Prostate gland (tissue), 2 donors: Measurements from ENCODE around the gene NPDC1. TPM values are rescaled to one million over a fixed set of nuclear protein-coding genes. Genes with fewer than 3 reads are reported as not detected.
A peak's percentile ranks its signal among the peaks of the same experiment; 100 is the strongest.

Experiments used
- DNase-seq: peaks from one replicate; pipeline ENCODE4 v3.0.0-alpha.2; 2019; ENCODE audit warnings: low spot score
- H3K27ac ChIP-seq, 2 donors: fragments of 200-600 bp; sonication (generic); 2 replicates each; pipeline ENCODE4 v1.5.1; 2017 to 2019
- H3K27me3 ChIP-seq: fragments of 200-600 bp; sonication (generic); replicated peaks from 2 replicates; pipeline ENCODE4 v1.5.1; 2019; ENCODE audit not compliant: insufficient read depth
- H3K36me3 ChIP-seq, 2 donors: fragments of 200-600 bp; sonication (generic); 1 replicate in 1 of 2; 2 replicates in 1 of 2; pipeline versions ENCODE4 v1.5.1 to v1.8.1; 2017 to 2019
- H3K4me1 ChIP-seq: fragments of 200-600 bp; sonication (generic); replicated peaks from 2 replicates; pipeline ENCODE4 v1.5.1; 2019
- H3K4me3 ChIP-seq, 2 donors: fragments of 200-600 bp; sonication (generic); 2 replicates each; pipeline ENCODE4 v1.5.1; 2017 to 2019
- H3K9me3 ChIP-seq: fragments of 200-600 bp; sonication (generic); 2 replicates; pipeline ENCODE4 v1.5.1; 2017
- POLR2A ChIP-seq: fragments of 450-650 bp; IDR thresholded peaks from one replicate; pipeline ENCODE4 v1.6.1; 2016; ENCODE audit warnings: antibody characterized with exemption, mild to moderate bottlenecking
- POLR2AphosphoS5 ChIP-seq: sonication (generic); formaldehyde crosslinking; IDR thresholded peaks from one replicate; pipeline ENCODE4 v1.6.1; 2017; ENCODE audit warnings: antibody characterized with exemption
- WGBS: methylation state at CpG from one replicate; pipeline ENCODE4 v1.1.5; 2018; 5-methylcytosine and 5-hydroxymethylcytosine counted together
- intact Hi-C: fragments of 100-400 bp; cut with DNase I; formaldehyde crosslinking; loops from one replicate; pipeline ENCODE4 v1.14.2; 2022
- total RNA-seq, 2 donors: library from RNA; depleted of rRNA; stranded (reverse); fragments of >200 nt; gene quantifications; one replicate each; pipeline ENCODE4 v1.1.0, GENCODE V29; 2016
- TF ChIP-seq, protein P1 (sequence below), 4 experiments: fragments of 200-600 bp in 2 of 4; fragments of 450-650 bp in 2 of 4; sonication (generic) in 2 of 4; IDR thresholded peaks; 1 replicate in 3 of 4; 2 replicates in 1 of 4; pipeline ENCODE4 v1.5.1; 2016 to 2019; ENCODE audit warnings: antibody characterized with exemption in 4 of 4, mild to moderate bottlenecking in 2 of 4, moderate library complexity in 2 of 4

The NPDC1 gene
- total RNA-seq, 2 donors from 2014 or later: 384 to 427 TPM

DNA sequence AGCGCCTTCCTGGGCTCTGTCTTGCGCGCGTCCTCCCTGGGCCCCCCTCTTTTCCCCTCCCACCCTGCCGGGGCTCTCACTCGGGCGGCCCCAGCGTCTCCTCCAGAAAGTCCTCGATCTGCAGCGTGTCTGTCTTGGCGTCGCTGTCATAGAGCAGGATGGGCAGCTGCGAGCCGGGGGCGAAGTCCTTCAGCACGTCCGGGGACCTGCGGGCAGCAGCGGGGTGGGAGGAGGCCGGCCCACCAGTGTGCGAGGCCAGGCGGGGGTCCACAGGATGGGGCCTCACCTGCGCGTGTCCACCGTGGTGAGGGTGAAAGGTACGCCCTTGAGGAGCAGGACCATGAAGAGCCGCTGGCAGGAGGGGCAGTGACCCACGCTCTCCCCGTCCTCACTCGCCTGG, 50.6 kb downstream of the NPDC1 start:
- H3K27me3 ChIP-seq: no peaks in the 10 kb centered on the region
- TF ChIP-seq, protein P1, sequence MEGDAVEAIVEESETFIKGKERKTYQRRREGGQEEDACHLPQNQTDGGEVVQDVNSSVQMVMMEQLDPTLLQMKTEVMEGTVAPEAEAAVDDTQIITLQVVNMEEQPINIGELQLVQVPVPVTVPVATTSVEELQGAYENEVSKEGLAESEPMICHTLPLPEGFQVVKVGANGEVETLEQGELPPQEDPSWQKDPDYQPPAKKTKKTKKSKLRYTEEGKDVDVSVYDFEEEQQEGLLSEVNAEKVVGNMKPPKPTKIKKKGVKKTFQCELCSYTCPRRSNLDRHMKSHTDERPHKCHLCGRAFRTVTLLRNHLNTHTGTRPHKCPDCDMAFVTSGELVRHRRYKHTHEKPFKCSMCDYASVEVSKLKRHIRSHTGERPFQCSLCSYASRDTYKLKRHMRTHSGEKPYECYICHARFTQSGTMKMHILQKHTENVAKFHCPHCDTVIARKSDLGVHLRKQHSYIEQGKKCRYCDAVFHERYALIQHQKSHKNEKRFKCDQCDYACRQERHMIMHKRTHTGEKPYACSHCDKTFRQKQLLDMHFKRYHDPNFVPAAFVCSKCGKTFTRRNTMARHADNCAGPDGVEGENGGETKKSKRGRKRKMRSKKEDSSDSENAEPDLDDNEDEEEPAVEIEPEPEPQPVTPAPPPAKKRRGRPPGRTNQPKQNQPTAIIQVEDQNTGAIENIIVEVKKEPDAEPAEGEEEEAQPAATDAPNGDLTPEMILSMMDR (IDR thresholded peaks at IDR 0.05): no peak
- TF ChIP-seq POLR2AphosphoS5: no peak
- H3K36me3 ChIP-seq: no peaks in the 10 kb centered on the region
- peaks cover 21% of the 10 kb centered on the region for H3K4me1 ChIP-seq
- DNase-seq: no peak
- intact Hi-C loops: no loop called here
- H3K4me3 ChIP-seq: no peak overlapping the region
- H3K9me3 ChIP-seq: no peaks in the 10 kb centered on the region
- WGBS: 55% methylated on average over 30 of the region's 30 CpGs
- no peak overlapping the region for H3K27ac ChIP-seq

DNA sequence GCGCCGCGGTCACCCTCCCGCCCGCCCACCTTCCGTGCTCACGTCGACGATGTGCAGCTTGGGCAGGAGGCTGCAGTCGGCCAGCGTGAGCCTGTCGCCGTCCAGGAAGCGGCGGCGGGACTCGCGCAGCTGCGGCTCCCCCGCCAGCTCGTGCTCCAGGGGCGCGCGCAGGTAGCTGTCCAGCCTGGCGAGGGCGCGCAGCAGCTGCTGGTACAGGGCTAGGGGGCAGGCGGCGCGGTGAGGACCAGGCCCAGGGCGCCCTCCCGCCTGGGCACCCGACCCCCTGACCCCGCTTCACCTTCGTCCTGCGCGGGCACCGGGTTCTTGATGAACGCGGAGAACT, 51.1 kb downstream of the NPDC1 start:
- no peaks in the 10 kb centered on the region for H3K27me3 ChIP-seq
- intact Hi-C loops: no loop called here
- no peak overlapping the region for H3K4me3 ChIP-seq
- 58% methylated on average over 7 of the region's 40 CpGs for WGBS
- peaks cover 21% of the 10 kb centered on the region for H3K4me1 ChIP-seq
- DNase-seq: no peak
- H3K9me3 ChIP-seq: no peaks in the 10 kb centered on the region
- no peak overlapping the region for H3K27ac ChIP-seq
- H3K36me3 ChIP-seq: no peaks in the 10 kb centered on the region
- TF ChIP-seq POLR2A (no peak), POLR2AphosphoS5 (no peak)
- TF ChIP-seq, protein P1 (IDR thresholded peaks at IDR 0.05): no peak

DNA sequence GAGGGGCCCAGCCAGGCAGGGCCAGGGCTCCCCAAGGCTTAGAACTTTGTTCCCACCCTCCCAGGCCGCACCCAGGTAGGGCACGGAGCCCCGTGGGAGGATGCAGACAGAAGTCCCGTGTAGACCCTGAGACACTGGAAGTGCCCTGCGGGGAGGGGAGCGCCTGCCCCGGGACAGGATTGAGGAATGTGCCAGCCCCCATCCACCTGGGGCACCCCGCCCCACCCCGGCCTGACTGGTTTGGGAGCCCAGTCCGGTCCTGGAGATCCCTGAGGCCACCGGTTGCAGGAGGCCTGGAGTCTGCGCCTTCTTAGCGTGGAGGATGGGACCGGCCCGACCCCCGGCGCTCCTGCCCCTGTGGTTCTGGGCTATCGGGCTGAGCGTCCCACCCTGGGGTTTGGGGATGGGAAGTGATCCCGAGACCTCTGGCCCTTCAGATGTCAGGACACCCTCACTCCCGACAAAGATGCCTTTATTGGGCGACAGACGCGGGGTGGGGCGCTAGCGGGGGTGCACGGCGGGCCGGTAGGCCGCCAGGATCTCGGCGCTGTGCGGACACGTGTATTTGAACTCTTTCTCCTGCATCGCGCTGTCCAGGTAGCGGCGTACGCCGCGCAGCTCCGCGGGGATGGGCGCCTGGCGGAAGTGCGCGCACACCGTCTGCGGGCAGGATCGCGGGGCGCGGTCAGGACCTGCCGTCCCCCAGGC, 51.6 kb downstream of the NPDC1 start:
- 80% methylated on average over 40 of the region's 54 CpGs for WGBS
- Histone ChIP-seq H3K36me3 (no peaks in the 10 kb centered on the region), H3K4me1 (peaks cover 21% of the 10 kb centered on the region), H3K9me3 (no peaks in the 10 kb centered on the region), H3K4me3 (no peak overlapping the region), H3K27ac (no peak overlapping the region), H3K27me3 (no peaks in the 10 kb centered on the region)
- intact Hi-C loops: no loop called here
- no peak for DNase-seq
- TF ChIP-seq, protein P1 (IDR thresholded peaks at IDR 0.05): no peak
- TF ChIP-seq POLR2A: no peak
- TF ChIP-seq POLR2AphosphoS5: no peak

DNA sequence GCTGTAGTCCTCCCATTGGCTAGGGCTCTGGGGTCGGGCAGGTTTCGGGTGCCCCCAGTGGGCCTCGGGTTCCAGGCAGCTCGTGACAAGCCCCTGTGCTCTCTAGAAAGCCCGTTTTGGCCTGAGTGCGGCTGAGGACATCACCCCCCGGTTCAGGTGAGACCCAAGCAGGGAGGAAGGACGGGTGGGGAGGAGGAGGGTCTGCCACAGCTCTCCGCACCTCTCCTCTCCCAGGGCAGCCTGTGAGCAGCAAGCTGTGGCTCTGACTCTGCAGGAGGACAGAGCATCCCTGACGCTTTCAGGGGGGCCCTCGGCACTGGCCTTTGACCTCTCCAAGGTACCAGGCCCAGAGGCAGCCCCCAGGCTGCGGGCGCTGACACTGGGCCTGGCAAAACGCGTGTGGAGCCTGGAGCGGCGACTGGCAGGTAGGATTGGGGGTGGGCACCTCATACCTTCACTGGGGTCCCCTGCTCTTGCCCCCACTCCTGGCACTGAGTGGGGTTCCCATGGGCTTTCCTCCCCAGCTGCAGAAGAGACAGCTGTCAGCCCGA, 53.1 kb downstream of the NPDC1 start:
- no peaks in the 10 kb centered on the region for H3K9me3 ChIP-seq
- H3K4me3 ChIP-seq: peak overlapping the region; percentile 66 to 68
- no peak for DNase-seq
- WGBS: 42% methylated on average over 18 of the region's 18 CpGs
- no peaks in the 10 kb centered on the region for H3K36me3 ChIP-seq
- H3K4me1 ChIP-seq: peaks cover 21% of the 10 kb centered on the region
- no peaks in the 10 kb centered on the region for H3K27me3 ChIP-seq
- intact Hi-C loops: no loop called here
- TF ChIP-seq POLR2AphosphoS5 (no peak), POLR2A (no peak)
- TF ChIP-seq, protein P1 (IDR thresholded peaks at IDR 0.05): peak in 1 of 4 experiments; percentile 0
- H3K27ac ChIP-seq: peak overlapping the region; percentile 66 to 84
